CD4-positive, alpha-beta T cell treated with Interleukin-15 for 4 hours (primary cell): ENCODE results near the gene ALK.

Experiments used
- DNase-seq: peaks from one replicate; pipeline ENCODE4 v3.0.0-alpha.2; 2020; ENCODE audit warnings: low spot score

Gene ALK

DNA sequence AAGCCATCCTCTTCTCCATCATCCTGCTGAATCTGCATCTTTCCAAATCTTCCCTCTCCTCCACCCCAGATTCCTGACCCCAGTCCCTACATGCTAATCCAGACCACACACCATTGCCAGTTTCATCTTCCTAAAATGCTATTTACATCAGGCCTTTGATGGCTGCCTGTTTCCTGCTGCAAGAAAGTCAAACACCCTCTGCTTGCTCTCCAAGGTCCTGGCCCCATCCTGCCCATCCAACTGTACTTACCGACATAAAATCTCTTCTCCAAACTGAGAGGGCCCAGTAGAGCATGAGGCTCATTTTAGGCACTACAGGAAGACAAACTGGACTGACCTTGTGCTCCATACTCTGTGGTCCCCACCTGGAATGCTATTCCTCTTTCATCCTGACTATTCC is 19.0 kb downstream of the ALK start:
- no peak for DNase-seq

DNA sequence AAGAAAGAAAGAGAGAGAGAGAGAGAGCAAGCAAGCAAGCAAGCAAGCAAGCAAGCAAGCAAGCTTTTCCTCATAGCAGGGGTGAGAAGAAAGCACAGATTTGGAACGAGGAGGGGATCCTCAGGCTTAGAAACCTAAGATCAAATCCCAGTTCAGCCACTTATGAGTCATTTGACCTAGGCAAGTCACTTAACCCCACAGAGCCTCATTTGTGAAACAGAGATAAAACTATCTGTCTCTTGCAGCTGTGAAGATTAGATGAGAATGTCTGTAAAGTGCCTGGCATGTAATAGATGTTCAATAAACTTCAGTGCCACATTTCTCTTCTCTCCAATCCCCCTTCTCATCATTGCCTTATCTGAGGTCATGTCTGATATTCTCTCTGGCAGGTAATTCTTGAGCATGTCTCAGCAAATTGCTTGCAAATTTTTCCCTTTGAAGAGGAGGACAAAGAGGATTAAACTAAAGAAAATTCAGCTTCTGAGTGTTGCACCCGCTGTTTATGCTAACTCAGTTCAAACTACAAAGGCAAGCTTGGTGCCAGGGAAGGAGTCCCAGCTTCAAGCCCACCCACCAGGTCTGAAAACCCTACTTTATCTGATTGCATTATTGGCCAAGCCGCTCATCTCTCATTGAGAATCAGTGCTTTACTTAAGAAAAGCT is 20.3 kb downstream of the ALK start:
- DNase-seq = no peak

DNA sequence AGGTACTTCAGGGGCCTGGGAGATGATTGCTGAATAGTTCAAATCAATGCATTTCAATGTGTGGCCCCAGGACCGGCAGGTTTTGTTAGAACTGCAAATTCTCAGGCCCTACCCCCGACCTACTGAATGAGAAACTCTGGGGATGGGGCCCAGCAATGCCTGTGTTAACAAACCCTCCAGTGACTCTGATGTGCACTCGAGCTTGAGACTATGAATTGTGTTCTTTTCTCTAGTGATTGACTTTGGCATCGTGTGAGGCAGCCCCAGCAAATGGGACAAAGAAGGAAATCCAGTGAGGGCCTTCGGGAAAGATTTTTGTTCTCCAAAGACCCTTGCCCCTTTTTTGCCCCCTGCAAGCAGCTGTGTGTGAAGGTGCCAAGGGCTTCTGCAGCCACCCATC is 22.4 kb downstream of the ALK start:
- DNase-seq = no peak

GRCh38 chr2:29894822-29895614 is 26.4 kb downstream of the ALK start:
- no peak for DNase-seq

DNA sequence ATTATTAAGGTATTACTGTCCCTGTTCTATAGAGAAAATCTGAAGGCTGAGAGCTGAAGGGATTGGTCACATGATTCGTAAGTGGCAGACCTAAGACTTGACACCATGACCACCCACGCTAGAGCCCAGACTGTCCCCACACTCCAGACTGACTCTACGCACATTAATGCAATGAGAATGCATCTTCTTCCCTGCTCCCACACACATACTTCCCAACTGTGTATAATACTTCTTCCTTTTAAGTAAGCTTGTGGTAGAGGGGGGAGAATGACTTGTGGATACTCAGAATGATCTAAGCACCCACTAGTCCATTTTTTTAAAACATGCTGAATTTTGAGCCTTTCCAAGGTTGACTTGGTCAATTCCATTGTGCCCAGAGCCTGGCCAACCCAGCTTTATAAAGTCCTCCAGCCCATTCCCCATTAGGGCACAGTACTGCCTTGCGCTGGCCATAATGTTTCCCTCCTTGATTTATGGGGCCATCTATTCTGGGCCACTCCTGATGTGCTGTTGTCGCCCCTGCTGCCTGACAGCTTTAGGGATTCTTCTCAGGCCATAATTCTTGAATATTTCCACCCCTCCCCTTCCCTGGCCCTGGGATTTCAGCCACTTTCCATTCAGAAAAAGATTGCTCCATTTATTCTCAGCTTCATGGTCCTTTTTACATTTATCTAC is 28.7 kb downstream of the ALK start:
- no peak for DNase-seq

DNA sequence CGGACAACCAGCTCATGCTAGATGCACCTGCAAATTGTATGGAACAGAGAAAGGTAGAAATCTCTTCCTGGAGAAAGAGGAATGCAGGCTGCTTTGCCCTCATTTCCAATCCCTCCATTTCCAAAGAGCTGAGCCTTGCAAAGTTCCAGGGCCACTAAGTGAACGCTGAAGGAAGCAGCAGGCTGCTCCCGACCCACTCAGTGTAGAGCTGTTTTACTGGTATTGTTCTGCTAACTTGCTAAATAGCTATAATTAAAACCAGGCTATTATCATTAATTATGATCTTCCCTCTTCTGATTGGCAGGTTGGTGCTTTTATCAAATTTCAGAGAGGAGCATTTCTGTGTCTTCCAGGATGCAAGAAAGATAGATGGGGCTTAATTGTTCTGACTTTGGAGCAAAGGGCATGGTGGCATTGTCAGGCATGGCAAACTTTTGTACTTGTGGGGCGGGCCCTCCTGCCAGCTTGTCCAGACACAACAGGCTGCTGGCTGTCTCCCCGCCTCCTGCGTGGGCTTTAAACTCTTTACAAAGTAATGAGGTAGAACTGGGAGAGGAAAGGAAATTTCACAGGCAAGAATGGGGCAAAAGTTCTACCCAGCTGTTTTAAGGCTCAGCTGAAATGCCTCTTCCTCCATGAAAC is 40.2 kb downstream of the ALK start:
- no peak for DNase-seq

DNA sequence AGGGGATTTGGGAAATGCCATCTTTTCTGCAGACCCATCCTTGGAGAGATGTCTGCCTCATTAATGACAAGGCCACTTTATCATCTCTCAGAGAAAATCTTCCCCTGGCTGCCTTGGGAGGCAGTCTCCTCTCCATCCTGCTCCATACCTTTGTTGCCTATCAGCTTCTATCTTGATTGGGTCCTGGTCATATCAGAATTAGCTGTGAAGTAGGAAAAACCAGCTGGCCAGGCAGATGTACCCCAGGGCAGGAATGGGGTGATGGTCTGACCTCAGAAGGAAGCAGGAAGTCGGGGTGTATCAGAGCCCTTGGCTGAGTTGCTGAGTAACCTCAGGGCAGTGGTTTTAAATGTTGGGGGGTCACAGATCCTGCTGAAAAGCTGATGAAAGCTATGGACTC is 41.3 kb downstream of the ALK start:
- no peak for DNase-seq

GRCh38 chr2:29879456-29879855 is 41.9 kb downstream of the ALK start:
- DNase-seq = no peak

- no peak for DNase-seq
Measured at GRCh38 chr2:29878898-29879297, 42.5 kb downstream of the ALK start.

DNA sequence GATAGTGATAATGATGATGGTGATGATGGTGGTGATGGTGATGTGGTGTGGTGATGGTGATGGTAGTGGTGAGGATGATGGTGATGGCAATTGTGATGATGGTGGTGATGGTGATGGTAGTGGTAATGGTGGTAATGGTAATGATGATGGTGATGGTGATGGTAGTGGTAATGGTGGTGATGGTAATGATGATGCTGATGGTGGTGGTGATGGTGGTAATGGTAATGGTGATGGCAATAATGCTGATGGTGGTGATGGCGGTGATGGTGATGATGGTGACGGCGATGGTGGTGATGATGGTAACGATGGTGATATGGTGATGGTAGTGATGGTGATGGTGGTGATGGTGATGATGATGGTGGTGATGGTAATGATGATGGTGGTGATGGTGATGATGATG is 45.0 kb downstream of the ALK start:
- no peak for DNase-seq

DNA sequence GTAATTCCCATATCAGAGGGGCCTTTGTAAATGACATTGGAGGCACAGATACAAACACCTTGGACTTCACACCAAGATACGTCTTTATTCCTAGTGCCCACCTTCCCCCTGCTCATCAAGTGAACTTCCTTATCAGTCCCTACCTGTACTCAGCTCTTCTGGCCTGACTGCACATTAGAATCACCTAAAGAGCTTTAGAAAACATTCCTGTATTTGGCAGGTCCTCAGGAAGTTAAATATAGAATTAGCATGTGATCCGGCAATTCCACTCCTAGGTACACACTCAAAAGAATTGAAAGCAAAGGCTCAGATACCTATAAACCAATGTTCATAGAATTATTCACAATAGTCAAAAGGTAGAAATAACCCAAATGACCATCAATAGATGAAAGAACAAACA is 46.6 kb downstream of the ALK start:
- DNase-seq = no peak

- no peak for DNase-seq
Measured at GRCh38 chr2:29872870-29873269, 48.5 kb downstream of the ALK start.

DNA sequence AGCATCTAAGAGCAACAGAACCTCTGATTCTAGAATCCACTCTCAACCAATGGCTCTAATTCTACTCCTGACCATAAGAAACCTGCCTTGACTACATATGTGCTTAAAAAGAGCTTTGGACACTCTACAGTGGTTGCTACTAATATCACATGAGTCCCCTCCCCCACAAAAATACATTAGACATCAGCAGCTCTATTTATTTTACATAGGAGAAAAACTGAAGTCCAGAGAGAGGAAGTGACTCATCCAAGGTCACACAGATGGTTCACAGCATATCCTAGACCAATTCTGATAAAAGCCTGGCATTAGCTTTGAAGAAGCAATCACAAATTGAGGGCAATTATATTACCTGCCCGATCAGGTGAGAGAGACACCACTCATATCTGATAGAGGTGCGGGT is 49.8 kb downstream of the ALK start:
- DNase-seq = no peak

- no peak for DNase-seq
Measured at GRCh38 chr2:29865512-29865911, 55.9 kb downstream of the ALK start.

DNA sequence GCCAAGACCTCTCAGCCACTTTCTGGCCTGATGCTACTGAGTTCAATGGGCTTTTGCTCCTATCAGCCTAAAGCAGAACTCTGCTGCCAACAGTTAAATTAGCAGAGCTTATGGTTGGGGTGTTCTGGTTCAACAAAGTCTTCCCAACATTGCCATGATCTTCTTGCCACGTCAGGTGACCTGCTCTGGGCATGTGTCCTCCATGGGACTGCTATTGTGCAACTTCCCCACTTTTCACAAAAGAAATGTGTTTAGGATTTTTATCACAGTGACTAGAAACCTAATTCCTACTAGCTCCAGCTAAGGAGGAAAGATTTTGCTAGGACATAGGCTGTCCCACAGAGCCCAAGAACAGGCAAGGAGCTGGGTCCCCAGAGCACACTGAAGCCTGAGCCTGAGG is 56.4 kb downstream of the ALK start:
- DNase-seq = no peak

DNA sequence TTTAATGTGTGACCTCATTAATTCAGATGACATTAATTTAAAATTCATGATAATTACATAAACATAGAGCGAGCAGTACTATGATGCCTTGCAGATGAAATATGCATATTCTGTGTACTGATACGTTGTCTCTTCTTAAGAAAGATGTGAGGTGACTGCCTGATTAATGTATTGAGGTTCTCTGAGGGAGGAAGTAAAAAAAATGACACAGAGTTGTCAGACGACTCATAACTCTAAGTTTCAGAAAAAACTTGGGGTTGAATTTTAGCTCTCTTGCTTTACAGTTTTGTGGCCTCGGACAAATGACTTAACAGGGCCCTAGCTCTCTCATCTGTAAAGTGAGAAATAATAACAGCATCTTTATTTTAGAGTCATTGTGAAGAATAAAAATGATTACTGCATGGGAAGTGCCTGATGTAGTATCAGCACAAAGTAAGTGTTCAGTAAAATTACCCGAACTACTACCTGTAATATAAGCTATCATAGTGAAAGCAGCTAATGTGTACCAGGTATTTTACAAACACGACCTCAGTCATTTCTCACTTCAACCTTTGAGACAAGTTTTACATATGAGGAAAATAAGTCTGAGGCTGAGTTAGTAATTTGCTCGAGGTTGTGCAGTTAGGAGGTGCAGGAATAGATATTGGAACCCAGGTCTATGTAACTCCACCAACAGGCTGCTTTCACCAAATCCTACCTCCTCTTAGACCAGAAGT is 65.3 kb downstream of the ALK start:
- DNase-seq = no peak

- no peak for DNase-seq
Measured at GRCh38 chr2:29850794-29851193, 70.6 kb downstream of the ALK start.

- DNase-seq = no peak
Measured at GRCh38 chr2:29848566-29849310, 72.6 kb downstream of the ALK start.

DNA sequence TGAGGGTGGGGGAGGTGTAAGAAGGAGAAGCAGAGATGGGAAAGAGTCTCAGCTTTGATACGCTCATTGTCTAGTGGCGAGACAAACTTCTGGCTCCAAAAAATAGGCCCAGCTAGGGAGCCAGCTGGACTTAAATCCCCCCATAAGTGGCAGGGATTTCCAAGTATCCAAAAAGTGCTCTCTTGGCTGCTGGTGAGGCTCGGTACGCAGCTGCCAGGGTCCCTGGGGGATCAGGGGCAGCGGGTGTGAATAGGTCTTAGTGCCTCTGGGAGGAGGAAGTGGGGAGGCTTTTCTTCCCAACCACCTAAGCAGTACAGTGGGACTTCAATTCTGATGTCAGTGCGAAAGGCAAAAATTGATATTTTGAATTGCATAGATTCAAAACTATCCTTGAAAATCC is 73.5 kb downstream of the ALK start:
- DNase-seq = no peak

DNA sequence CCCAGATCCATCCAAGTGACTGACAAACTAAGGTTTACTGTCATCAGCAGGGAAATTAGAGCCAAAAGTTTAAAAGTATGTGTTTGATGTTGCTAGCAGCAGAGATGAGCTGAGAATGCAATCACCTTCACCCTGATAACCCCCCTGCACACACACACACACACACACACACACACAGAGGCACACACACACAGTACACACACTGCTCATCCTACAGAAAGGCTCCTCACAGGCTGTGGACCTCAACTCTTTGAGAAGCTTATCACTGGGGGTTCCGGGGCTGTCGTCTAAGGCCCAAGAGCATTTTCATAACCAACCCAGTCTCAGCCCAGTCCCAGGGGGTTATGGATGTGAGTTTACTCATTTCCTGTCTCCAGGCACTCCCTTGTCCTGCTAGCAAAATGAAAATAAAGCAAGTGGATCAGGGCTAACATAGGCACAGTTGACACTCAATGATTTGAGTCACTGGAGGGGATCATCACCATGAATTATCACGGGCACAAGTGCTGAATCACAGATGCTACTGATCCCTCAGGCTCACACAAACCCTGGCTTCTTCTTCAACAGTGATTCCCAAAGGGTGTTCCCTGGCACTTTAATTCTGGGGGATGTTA is 76.6 kb downstream of the ALK start:
- DNase-seq = no peak

GRCh38 chr2:29841386-29842004 is 79.9 kb downstream of the ALK start:
- DNase-seq = peak; percentile 26
